Nephron (organoid): ENCODE results near the gene FHOD3.

Experiments
- H3K27ac Mint-ChIP-seq, 3 experiments: 2 replicates each; pipeline ENCODE4 v1.8.0; 2020; ENCODE audit warnings: mixed read lengths in 3 of 3, mild to moderate bottlenecking in 2 of 3, moderate library complexity in 1 of 3
- H3K27me3 Mint-ChIP-seq: 2 replicates; pipeline ENCODE4 v1.8.0; 2021; ENCODE audit warnings: low read depth, mild to moderate bottlenecking, moderate library complexity, mixed read lengths
- H3K36me3 Mint-ChIP-seq: 2 replicates; pipeline ENCODE4 v1.8.0; 2020; ENCODE audit warnings: low read depth, mixed read lengths
- H3K4me1 Mint-ChIP-seq: 2 replicates; pipeline ENCODE4 v1.8.0; 2020; ENCODE audit warnings: mixed read lengths
- H3K4me3 Mint-ChIP-seq, 3 experiments: 2 replicates each; pipeline ENCODE4 v1.8.0; 2020; ENCODE audit warnings: mild to moderate bottlenecking in 3 of 3, mixed read lengths in 3 of 3, moderate library complexity in 2 of 3
- H3K9me3 Mint-ChIP-seq: 2 replicates; pipeline ENCODE4 v1.8.0; 2020; ENCODE audit warnings: mixed read lengths
- TF ChIP-seq, protein P1 (sequence below), 3 experiments: fragments of 200-600 bp; sonication (generic); IDR thresholded peaks; one replicate each; pipeline ENCODE4 v1.5.0; 2021; ENCODE audit warnings: antibody characterized with exemption in 3 of 3; ENCODE audit not compliant: unreplicated experiment in 3 of 3

The FHOD3 gene

DNA sequence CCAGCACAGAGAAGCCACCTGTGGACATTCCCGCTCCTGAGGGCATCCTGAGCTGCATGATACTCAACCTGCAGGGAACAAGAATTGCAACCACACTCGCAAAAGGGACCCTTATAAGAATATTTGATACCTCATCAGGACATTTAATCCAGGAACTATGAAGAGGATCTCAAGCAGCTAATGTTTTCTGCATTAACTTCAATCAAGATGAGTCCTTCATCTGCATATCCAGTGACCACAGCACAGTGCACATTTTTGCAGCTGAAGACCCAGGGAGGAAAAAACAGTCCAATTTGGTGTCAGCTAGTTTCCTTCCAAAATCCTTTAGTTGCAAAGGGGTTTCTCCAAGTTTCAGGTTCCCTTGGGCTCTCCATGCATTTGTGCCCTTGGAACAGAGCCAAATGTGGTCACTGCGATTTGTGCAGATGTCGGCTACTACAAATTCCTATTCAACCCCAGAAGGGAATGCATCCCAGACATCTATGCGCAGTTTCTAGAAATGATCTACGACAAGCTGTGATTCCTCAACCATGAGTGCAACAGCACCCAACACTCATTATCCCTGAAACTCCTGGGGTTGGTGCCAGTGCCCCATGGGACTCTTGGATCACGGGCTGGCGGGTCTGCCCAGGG lies 23.3 kb upstream of the FHOD3 start:
- Mint-ChIP-seq H3K9me3 (no peaks in the 10 kb centered on the region), H3K27ac (no peak overlapping the region), H3K4me3 (no peak overlapping the region), H3K4me1 (no peaks in the 10 kb centered on the region), H3K27me3 (peaks cover 11% of the 10 kb centered on the region), H3K36me3 (no peaks in the 10 kb centered on the region)
- TF ChIP-seq, protein P1, sequence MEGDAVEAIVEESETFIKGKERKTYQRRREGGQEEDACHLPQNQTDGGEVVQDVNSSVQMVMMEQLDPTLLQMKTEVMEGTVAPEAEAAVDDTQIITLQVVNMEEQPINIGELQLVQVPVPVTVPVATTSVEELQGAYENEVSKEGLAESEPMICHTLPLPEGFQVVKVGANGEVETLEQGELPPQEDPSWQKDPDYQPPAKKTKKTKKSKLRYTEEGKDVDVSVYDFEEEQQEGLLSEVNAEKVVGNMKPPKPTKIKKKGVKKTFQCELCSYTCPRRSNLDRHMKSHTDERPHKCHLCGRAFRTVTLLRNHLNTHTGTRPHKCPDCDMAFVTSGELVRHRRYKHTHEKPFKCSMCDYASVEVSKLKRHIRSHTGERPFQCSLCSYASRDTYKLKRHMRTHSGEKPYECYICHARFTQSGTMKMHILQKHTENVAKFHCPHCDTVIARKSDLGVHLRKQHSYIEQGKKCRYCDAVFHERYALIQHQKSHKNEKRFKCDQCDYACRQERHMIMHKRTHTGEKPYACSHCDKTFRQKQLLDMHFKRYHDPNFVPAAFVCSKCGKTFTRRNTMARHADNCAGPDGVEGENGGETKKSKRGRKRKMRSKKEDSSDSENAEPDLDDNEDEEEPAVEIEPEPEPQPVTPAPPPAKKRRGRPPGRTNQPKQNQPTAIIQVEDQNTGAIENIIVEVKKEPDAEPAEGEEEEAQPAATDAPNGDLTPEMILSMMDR (IDR thresholded peaks at IDR 0.05; ENCODE audit: unreplicated experiment in 3 of 3), result no peak

DNA sequence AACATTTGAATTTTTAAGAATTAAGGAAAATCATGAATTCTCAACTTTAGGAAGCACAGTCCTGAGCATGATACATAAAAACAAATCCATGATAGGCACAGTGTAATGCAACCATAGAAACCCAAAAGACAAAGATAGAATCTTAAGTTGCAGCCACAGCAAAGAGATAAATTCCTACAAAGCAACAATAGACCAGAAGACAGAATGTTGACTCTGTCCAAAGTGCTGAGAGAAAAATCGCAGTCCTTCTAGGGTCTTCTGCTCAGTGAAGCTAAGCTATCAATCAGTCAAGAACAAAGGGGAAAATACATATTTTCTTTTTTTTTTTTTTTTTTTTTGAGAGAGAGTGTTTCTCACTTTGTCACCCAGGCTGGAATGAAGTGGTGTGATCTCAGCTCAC lies 22.0 kb upstream of the FHOD3 start:
- H3K4me3 Mint-ChIP-seq, result no peak overlapping the region
- TF ChIP-seq, protein P1 (IDR thresholded peaks at IDR 0.05; ENCODE audit: unreplicated experiment in 3 of 3), result no peak
- H3K36me3 Mint-ChIP-seq, result no peaks in the 10 kb centered on the region
- H3K27ac Mint-ChIP-seq, result no peak overlapping the region
- no peaks in the 10 kb centered on the region for H3K9me3 Mint-ChIP-seq
- H3K27me3 Mint-ChIP-seq, result peaks cover 20% of the 10 kb centered on the region
- no peaks in the 10 kb centered on the region for H3K4me1 Mint-ChIP-seq

DNA sequence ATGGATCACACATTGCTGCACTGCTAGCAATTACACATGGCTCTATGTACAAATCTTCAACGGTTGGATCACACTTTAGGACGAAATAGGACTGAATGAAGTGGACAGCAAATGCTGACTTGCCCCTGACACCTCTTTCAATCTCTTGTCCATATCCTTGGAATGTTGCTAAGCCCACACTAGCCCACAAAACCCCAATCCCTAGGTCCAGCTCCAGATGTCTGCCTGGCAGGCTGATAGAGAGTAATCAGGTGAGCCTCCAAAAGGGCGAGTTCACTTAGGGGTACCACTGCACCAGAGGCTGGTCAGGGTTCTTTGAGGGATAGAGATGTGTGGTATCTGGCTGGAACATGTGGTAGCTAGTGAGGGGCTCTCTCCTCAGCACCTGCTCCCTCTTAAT lies 18.5 kb upstream of the FHOD3 start:
- no peak overlapping the region for H3K4me3 Mint-ChIP-seq

DNA sequence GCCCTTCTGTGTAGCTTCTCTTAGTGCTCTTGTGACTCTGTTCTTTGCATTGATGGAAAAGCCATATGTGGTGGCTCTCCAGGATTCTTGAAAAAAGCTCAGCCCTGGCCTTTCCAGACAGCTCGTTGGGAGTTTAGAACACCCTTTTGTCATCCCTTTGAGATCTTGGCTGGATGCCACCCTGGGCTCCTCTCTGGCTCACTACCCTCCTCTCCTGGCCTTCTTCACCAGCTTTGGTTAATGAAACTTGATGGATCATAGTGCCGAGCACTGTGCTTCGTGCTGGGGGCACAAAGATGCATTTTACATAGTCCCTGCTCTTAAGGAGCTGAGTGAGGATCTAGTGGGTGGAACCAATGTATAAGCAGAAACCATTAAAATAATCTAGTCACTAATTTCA lies 15.6 kb upstream of the FHOD3 start:
- Mint-ChIP-seq H3K4me1 (no peaks in the 10 kb centered on the region), H3K27ac (no peak overlapping the region), H3K4me3 (no peak overlapping the region), H3K9me3 (no peaks in the 10 kb centered on the region), H3K36me3 (no peaks in the 10 kb centered on the region), H3K27me3 (peaks cover 29% of the 10 kb centered on the region)
- TF ChIP-seq, protein P1 (IDR thresholded peaks at IDR 0.05; ENCODE audit: unreplicated experiment in 3 of 3), result no peak

More for the DNA sequence above, 18.5 kb upstream of the FHOD3 start:
- Mint-ChIP-seq H3K27ac (no peak overlapping the region), H3K9me3 (no peaks in the 10 kb centered on the region), H3K4me1 (no peaks in the 10 kb centered on the region), H3K27me3 (peaks cover 25% of the 10 kb centered on the region), H3K36me3 (no peaks in the 10 kb centered on the region)
- TF ChIP-seq, protein P1 (IDR thresholded peaks at IDR 0.05; ENCODE audit: unreplicated experiment in 3 of 3), result no peak

DNA sequence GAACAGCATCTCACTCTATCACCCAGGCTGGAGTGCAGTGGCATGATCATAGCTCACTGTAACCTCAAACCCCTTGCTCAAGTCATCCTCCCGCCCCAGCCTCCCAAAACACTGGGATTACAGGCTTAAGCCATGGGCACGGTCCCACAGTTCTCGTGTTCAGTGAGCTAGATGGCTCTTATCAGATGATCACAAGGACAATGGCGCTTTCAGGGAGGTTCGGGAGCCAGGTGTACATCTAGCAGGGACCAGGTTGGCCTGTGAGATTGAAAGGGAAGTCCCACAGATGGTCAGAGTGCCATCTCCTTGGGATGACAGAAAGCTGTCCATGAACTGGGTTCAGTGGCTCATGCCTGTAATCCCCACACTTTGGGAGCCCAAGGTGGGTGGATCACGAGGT lies 14.1 kb upstream of the FHOD3 start:
- Mint-ChIP-seq H3K4me3 (no peak overlapping the region), H3K9me3 (peaks cover 3% of the 10 kb centered on the region), H3K4me1 (no peaks in the 10 kb centered on the region), H3K27me3 (peaks cover 26% of the 10 kb centered on the region), H3K27ac (no peak overlapping the region), H3K36me3 (peaks cover 3% of the 10 kb centered on the region)
- TF ChIP-seq, protein P1 (IDR thresholded peaks at IDR 0.05; ENCODE audit: unreplicated experiment in 3 of 3), result no peak

DNA sequence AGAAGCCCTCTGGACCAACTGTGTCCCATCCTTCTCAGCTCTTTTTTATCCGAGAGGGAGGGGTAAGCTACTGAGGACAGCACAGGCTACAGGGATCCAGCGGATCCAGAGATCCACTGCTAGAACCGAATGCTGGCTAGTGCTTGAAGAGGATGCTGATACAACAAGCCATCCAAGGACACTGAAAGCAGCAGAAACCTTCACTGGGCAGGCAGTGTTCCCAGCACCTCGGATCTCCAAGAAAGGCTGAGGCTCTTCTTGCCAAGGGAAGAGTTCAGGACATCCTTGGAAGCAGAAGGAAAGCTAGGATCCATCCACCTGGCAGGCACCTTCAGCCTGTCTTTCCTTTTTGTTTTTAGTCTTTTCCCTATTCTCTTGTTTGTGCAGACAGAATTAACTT lies 13.2 kb upstream of the FHOD3 start:
- Mint-ChIP-seq H3K9me3 (peaks cover 6% of the 10 kb centered on the region), H3K4me3 (no peak overlapping the region), H3K27me3 (peaks cover 22% of the 10 kb centered on the region), H3K4me1 (no peaks in the 10 kb centered on the region), H3K36me3 (peaks cover 6% of the 10 kb centered on the region), H3K27ac (no peak overlapping the region)
- TF ChIP-seq, protein P1 (IDR thresholded peaks at IDR 0.05; ENCODE audit: unreplicated experiment in 3 of 3), result no peak
